DOHH2 (cell line): ENCODE results near the gene EDC3.
"Not testable (repeated sequence)": the region's sequence is repeated elsewhere in the genome, so short reads cannot be mapped to it uniquely, and the experiment has no call there.

Experiments
- H3F3A ChIP-seq: fragments of 200-600 bp; sonication (generic), shearing (Covaris generic); 2 replicates; pipeline ENCODE4 v1.6.0; 2016; ENCODE audit warnings: antibody characterized with exemption, mild to moderate bottlenecking; ENCODE audit not compliant: control insufficient read depth, insufficient read depth
- H3K27ac ChIP-seq: fragments of 200-600 bp; sonication (generic); 2 replicates; pipeline ENCODE4 v1.5.1; 2014; ENCODE audit warnings: low read depth, mild to moderate bottlenecking, low read length, moderate library complexity
- H3K27me3 ChIP-seq: fragments of 200-600 bp; sonication (generic); 2 replicates; pipeline ENCODE4 v1.6.1; 2014; ENCODE audit warnings: mild to moderate bottlenecking, low read length, mixed read lengths; ENCODE audit not compliant: control insufficient read depth
- H3K36me3 ChIP-seq: fragments of 200-600 bp; sonication (generic); 2 replicates; pipeline ENCODE4 v1.6.1; 2014; ENCODE audit warnings: mild to moderate bottlenecking, low read length, moderate library complexity, mixed read lengths; ENCODE audit not compliant: control insufficient read depth
- H3K4me1 ChIP-seq: fragments of 200-600 bp; sonication (generic); 2 replicates; pipeline ENCODE4 v1.6.1; 2014; ENCODE audit warnings: mild to moderate bottlenecking, low read length, mixed read lengths; ENCODE audit not compliant: control insufficient read depth
- H3K4me2 ChIP-seq: fragments of 200-600 bp; sonication (generic); 2 replicates; pipeline ENCODE4 v1.6.0; 2014; ENCODE audit warnings: mild to moderate bottlenecking, low read length, moderate library complexity
- H3K4me3 ChIP-seq: fragments of 200-600 bp; sonication (generic); 2 replicates; pipeline ENCODE4 v1.5.1; 2014; ENCODE audit warnings: mild to moderate bottlenecking, low read length, mixed read lengths
- H3K79me2 ChIP-seq: fragments of 200-600 bp; sonication (generic); 2 replicates; pipeline ENCODE4 v1.6.1; 2014; ENCODE audit warnings: mild to moderate bottlenecking, low read length, mixed read lengths; ENCODE audit not compliant: control insufficient read depth
- H3K9me2 ChIP-seq: fragments of 200-600 bp; sonication (generic); replicated peaks from 2 replicates; pipeline ENCODE4 v1.6.1; 2014; ENCODE audit warnings: mild to moderate bottlenecking, low read length, mixed read lengths; ENCODE audit not compliant: control insufficient read depth
- H3K9me3 ChIP-seq: fragments of 200-600 bp; sonication (generic); 2 replicates; pipeline ENCODE4 v1.6.1; 2014; ENCODE audit warnings: antibody characterized with exemption, low read length, mixed read lengths; ENCODE audit not compliant: control insufficient read depth, insufficient read depth
- H4K20me1 ChIP-seq: fragments of 200-600 bp; sonication (generic); 2 replicates; pipeline ENCODE4 v1.6.0; 2014; ENCODE audit warnings: low read depth, mild to moderate bottlenecking, antibody characterized with exemption, low read length, moderate library complexity; ENCODE audit not compliant: control insufficient read depth, insufficient read depth
- EZH2phosphoT487 ChIP-seq: fragments of 200-600 bp; sonication (generic); IDR thresholded peaks from 2 replicates; pipeline ENCODE4 v1.6.1; 2017; ENCODE audit warnings: borderline replicate concordance, mild to moderate bottlenecking, antibody characterized with exemption, low read length, moderate library complexity, mixed read lengths
- TF ChIP-seq, protein P1 (sequence below): fragments of 200-600 bp; sonication (generic); IDR thresholded peaks from one replicate; pipeline ENCODE4 v1.5.1; 2014; ENCODE audit warnings: antibody characterized with exemption, mild to moderate bottlenecking, low read depth, low read length; ENCODE audit not compliant: poor library complexity, severe bottlenecking

The EDC3 gene

DNA sequence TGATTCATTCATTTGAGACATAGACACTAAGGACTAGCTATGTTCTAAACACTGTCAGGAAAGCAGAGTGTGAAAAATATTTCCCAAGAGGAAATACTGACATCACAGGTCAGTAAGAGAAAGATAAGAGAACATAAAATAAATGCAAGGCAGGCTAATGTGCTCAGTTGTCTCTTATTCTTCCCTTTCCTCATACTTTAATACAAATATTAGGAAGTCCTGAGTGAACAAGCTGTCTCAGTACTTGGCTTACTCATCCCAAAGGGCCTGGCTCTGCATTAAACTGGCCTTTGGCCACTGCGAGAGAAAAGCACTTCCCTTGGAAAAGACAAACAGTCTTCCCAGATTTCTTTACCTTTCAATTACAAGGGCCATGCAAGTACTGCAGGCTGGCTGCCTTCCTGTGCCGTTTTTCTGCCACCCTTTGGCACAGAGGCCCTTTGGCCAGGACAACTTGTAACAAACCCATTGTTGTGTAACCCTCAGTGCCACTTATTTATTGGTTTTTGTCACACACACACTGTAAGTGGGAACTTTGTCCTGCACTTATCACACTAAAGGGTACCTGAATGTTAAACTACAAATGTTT lies 31.7 kb downstream of the EDC3 start:
- no peak for TF ChIP-seq EZH2phosphoT487
- TF ChIP-seq, protein P1, sequence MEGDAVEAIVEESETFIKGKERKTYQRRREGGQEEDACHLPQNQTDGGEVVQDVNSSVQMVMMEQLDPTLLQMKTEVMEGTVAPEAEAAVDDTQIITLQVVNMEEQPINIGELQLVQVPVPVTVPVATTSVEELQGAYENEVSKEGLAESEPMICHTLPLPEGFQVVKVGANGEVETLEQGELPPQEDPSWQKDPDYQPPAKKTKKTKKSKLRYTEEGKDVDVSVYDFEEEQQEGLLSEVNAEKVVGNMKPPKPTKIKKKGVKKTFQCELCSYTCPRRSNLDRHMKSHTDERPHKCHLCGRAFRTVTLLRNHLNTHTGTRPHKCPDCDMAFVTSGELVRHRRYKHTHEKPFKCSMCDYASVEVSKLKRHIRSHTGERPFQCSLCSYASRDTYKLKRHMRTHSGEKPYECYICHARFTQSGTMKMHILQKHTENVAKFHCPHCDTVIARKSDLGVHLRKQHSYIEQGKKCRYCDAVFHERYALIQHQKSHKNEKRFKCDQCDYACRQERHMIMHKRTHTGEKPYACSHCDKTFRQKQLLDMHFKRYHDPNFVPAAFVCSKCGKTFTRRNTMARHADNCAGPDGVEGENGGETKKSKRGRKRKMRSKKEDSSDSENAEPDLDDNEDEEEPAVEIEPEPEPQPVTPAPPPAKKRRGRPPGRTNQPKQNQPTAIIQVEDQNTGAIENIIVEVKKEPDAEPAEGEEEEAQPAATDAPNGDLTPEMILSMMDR: no peak
- Histone ChIP-seq H3K4me2 (no peak overlapping the region), H3K9me2 (no peaks in the 10 kb centered on the region), H3K79me2 (peaks cover 10% of the 10 kb centered on the region), H3K4me3 (no peak overlapping the region), H3K27ac (no peak overlapping the region), H3F3A (no peaks in the 10 kb centered on the region), H4K20me1 (0 out of 2 replicates have a peak, but pooled peaks cover 20% of the 10 kb centered on the region), H3K9me3 (no peaks in the 10 kb centered on the region), H3K36me3 (peaks cover 12% of the 10 kb centered on the region), H3K4me1 (no peaks in the 10 kb centered on the region), H3K27me3 (no peaks in the 10 kb centered on the region)

- TF ChIP-seq, protein P1: no peak
- no peak for TF ChIP-seq EZH2phosphoT487
- Histone ChIP-seq H4K20me1 (0 out of 2 replicates have a peak, but pooled peaks cover 20% of the 10 kb centered on the region), H3K4me2 (no peak overlapping the region), H3K36me3 (peaks cover 12% of the 10 kb centered on the region), H3F3A (no peaks in the 10 kb centered on the region), H3K27ac (no peak overlapping the region), H3K79me2 (peaks cover 10% of the 10 kb centered on the region), H3K4me3 (no peak overlapping the region), H3K4me1 (no peaks in the 10 kb centered on the region), H3K27me3 (no peaks in the 10 kb centered on the region), H3K9me3 (no peaks in the 10 kb centered on the region), H3K9me2 (no peaks in the 10 kb centered on the region)
Observed at GRCh38 chr15:74663303-74664027, 32.4 kb downstream of the EDC3 start.

- no peaks in the 10 kb centered on the region for H3F3A ChIP-seq
- no peak overlapping the region for H3K4me2 ChIP-seq
- H3K79me2 ChIP-seq: peaks cover 12% of the 10 kb centered on the region
- H3K9me2 ChIP-seq: no peaks in the 10 kb centered on the region
- H3K27me3 ChIP-seq: no peaks in the 10 kb centered on the region
- H3K4me3 ChIP-seq: no peak overlapping the region
- no peak overlapping the region for H3K27ac ChIP-seq
- peaks cover 7% of the 10 kb centered on the region; the same call in 1 of the 2 replicates for H3K36me3 ChIP-seq
- TF ChIP-seq, protein P1: no peak
- TF ChIP-seq EZH2phosphoT487: no peak
- no peaks in the 10 kb centered on the region for H3K4me1 ChIP-seq
- 0 out of 2 replicates have a peak, but pooled peaks cover 16% of the 10 kb centered on the region for H4K20me1 ChIP-seq
- H3K9me3 ChIP-seq: no peaks in the 10 kb centered on the region
Observed at GRCh38 chr15:74662064-74662860, 33.6 kb downstream of the EDC3 start.

DNA sequence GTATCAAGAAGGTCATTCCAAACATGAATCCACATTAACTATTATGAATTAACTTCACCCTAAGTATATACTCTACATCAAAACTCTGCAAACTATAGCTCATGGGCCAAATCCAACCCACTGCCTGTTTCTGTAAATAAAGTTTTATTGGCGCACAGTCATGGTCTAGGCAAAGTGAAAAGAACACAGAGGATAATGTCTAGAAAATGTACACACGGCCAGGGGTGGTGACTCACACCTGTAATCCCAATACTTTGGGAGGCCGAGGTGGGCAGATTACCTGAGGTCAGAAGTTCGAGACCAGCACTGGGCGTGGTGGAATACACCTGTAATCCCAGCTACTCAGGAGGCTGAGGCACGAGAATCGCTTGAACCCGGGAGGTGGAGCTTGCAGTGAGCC lies 34.5 kb downstream of the EDC3 start:
- not testable (repeated sequence) for H3K9me2 ChIP-seq, H3K27me3 ChIP-seq, H3F3A ChIP-seq, H3K4me2 ChIP-seq, H3K4me3 ChIP-seq, H3K27ac ChIP-seq, H3K36me3 ChIP-seq, H3K9me3 ChIP-seq, H4K20me1 ChIP-seq, H3K4me1 ChIP-seq
- peaks cover 13% of the 10 kb centered on the region for H3K79me2 ChIP-seq
